Activated CD4-positive, CD25-positive, alpha-beta regulatory T cell treated with anti-CD3 and anti-CD28 coated beads, Interleukin-2, amount 50 U/mL, for 72 hours (primary cell): ENCODE data around the gene SERTAD3.
"Not testable (repeated sequence)": the region's sequence is repeated elsewhere in the genome, so short reads cannot be mapped to it uniquely, and the experiment has no call there.

Experiments used
- DNase-seq: peaks from one replicate; pipeline ENCODE4 v3.0.0; 2021

SERTAD3 gene, protein sequence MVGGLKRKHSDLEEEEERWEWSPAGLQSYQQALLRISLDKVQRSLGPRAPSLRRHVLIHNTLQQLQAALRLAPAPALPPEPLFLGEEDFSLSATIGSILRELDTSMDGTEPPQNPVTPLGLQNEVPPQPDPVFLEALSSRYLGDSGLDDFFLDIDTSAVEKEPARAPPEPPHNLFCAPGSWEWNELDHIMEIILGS

DNA sequence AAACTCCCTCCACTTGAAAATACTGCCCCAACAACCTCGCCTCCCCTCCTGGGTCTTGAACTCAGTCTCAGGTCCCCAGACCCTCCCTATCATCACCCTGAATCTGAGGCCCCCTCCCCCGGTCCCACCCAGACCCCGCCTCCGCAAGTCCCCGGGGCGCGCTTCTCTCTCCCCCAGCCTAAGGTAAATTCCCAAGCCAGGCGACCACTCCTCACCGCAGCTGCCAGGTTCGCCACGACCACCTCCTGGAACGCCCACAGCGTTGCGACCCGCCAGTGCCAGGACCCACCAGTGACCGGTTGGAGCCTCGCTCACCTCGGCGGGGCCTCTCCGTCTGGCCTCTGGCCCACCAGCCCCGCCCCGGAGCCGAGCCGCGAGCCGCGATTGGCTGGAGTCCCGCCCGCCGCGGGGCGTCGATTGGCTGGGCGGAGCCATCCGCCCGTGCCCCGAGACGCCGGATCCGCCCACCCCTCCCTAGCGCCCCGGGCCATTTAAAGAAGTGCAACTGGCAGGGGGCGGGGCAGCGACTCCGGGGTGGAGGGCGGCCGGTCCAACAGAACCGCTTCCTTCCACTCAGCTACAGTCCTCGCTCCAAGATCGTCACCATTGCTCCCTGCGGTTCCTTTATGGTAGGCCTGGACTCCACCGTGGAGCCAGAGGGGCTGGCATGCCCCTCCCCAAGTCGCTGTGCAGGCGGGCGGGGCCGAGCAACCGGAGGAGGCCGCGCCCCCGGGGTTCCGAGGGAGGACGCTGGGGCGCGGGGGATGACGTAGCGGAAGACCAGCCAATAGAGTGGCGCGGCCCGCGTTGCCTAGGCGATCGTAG is at the start of gene SERTAD3:
SERTAD3 (minus strand) TSS at position 336 of the 825 bp plus-strand sequence. CDS start 2,255 bp downstream, outside the sequence.
- peak; percentile 99 for DNase-seq

DNA sequence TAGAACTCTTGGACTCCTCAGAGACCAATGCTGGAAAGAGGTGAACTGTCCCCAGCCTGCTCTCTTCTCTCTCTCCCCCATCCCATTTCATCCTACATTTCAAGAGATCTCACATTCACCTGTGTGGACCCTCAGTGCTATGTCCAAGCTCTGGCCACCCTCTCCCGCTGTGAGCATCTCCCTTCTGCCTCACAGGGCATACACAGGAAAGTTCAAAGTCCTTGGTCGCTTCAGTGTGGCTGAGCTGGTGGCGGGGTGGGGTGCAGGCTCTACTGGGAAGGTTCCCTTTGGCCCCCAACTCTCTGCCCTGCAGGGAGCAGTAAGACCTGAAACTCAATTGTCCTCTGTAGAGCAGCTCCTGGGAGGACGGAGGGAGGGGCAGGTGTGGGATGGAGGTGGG is 49.6 kb upstream of the SERTAD3 start:
- no peak for DNase-seq

DNA sequence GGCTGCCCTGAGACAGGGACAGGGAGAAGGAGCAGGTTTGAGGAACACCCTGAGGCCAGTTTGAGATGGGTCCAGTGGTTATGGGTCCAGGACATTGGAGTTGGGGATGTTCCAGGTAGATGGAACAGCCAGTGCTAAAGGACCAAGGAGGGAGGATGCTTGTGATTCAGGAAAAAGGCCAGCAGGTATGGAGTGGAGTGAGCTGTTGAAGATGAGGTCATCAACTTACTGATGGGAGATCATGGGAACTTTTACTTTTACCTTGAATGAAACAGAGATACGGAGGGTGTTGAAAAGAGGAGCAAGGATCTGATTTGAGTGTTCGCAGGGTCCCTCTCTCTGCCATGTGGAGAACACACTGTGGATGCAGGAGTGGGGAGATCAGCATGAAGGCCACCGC is 48.1 kb upstream of the SERTAD3 start:
- no peak for DNase-seq

DNA sequence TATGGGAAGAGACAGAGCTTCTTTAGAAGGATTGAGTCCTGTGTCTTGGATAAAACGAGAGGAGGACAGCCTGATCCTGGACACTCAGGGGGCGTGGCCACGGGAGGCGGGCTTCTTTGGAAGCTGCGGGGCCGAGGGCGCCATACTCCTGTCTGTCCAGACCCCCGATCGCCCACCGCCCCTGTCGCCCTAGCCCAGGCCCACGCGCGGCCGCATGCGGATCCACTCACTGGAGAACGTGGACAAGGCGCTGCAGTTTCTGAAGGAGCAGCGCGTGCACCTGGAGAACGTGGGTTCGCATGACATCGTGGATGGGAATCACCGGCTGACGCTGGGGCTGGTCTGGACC is 45.7 kb upstream of the SERTAD3 start:
- DNase-seq: no peak

DNA sequence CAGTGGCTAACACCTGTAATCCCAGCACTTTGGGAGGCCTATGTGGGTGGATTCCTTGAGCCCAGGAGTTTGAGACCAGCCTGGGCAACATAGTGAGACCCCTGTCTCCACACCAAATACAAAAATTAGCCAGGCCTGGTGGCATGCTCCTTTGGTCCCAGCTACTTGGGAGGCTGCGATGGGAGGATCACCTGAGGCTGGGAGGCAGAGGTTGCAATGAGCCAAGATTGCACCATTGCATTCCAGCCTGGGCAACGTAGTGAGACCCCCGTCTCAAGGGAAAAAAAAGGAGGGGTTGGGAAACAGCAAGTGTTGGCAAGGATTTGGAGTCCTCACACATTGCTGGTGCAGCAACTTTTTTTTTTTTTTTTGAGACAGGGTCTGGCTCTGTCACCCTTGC is 41.9 kb upstream of the SERTAD3 start:
- DNase-seq: no peak

DNA sequence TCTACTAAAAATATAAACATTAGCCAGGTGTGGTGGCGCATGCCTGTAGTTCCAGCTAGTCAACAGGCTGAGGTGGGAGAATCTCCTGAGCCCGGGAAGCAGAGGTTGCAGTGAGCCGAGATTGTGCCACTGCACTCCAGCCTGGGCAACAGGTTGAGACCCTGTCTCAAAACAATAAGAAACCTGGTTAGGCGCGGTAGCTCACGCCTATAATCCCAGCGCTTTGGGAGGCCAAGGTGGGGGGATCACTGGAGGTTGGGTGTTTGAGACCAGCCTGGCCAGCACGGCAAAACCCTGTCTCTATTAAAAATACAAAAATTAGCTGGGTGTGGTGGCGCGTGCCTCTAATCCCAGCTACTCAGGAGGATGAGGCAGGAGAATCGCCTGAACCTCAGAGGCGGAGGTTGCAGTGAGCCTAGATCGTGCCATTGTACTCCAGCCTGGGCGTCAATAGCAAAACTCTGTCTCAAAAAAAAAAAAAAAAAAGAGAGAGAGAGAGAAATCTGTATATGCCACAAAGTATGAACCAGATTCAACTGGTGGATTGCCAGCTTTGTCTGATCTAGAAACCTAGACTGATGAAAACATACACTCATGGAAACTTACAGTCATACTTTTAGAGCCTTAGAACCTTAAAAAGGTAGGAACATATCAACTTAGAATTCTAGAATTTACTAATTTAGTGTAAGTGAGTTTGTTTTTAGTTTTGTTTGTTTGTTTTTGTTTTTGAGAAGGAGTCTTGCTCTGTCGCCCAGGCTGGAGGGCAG is 31.9 kb upstream of the SERTAD3 start:
- not testable (repeated sequence) for DNase-seq

DNA sequence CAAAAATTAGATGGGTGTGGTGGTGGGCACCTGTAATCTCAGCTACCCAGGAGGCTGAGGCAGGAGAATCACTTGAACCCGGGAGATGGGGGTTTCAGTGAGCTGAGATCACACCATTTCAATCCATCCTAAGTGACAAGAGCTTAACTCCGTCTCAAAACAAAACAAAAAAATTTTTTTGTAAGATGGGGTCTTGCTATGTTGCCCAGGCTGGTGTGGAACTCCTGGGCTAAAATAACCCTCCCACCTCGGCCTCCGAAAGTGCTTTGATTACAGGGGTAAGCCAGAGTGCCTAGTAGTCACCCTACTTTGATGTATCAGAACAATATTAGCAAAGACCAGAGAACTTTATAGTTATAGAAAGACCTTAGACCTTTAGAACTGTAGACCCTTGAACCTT is 30.6 kb upstream of the SERTAD3 start:
- DNase-seq: no peak

DNA sequence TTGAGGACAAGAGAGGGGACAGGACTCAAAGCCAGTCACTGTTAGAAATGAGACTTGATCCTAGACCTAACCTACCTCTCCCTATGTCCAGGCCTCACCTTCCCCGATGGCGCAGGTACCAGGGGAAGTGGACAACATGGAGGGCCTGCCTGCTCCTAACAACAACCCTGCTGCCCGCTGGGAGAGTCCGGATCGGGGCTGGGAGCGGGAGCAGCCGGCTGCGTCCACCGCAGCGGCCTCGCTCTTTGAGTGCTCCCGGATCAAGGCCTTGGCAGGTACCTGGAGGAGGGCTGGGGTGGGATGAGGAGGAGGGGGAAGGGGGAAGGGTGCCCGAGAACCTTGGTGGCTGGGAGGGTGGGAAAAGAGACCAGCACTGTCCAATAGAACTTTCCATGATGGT is 28.4 kb upstream of the SERTAD3 start:
- DNase-seq: no peak

DNA sequence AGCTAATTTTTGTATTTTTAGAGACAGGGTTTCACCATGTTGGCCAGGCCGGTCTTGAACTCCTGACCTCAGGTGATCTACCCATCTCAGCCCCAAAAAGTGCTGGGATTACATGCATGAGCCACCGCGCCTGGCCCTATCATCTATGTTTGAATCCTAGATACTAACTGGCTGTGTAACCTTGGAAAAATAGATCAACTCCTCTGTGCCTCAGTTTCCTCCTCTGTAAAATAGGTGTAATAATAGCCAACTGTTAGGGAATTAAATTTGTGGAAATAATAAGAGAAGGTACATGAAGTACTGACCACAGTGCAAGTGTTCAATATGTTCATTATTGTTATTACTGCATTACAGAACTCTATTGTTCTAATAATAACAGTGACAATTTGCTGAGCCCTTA is 27.0 kb upstream of the SERTAD3 start:
- no peak for DNase-seq

DNA sequence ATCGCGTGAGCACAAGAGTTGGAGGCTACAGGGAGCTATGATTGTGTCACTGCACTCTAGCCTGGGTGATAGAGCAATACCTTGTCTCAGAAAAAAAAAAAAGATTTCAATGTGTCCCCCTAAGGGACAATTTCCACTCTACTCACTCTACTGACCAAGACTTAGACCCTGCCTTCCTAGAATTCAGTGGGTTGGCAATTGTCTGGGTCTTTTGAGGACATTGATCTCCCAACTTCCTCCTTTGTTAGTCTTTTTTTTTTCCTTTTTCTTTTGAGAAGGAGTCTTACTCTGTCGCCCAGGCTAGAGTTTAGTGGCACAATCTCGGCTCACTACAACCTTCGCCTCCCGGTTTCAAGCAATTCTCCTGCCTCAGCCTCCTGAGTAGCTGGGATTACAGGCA is 24.9 kb upstream of the SERTAD3 start:
- DNase-seq: no peak

DNA sequence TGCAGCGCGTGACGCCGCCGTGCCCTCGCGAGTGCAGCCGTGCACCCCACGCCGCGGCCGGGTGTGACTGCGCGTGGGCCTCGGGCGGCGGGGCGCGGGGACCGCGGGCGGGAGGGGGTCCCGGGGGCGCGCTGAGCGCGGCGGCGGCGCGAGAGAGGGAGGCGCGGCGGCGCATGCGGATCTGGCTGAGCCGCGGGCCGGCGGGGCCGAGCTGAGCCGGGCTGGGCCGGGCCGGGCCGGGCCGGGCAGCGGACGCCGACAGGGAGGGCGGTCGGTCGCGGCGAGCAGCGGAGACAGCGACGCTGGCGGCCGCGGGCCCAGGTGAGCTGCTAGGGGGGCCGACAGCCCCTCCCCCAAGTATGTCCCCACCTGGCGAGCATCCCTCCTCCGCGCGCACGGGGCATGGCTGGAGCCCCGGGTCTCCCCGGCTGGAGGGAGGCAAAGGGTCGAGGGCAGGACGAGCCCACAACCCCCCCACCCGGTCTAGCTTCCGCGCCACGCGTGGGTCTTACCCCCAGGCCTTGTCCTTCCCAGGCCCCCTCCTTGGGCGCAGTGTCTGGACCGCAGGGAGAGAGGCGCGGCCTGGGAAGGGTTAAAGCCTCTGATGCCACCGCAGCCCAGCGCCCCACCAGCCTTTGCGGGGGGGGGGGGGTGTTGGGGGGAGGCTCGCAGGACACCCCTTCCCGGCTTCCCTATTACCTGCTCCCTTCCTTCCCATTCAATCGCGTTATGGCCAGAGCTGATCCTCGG is 23.0 kb upstream of the SERTAD3 start, which contains the start of gene SPTBN4:
SPTBN4 (plus strand) TSS at position 17 of the 750 bp plus-strand sequence. CDS start 5,621 bp downstream, outside the sequence.
- DNase-seq: no peak

DNA sequence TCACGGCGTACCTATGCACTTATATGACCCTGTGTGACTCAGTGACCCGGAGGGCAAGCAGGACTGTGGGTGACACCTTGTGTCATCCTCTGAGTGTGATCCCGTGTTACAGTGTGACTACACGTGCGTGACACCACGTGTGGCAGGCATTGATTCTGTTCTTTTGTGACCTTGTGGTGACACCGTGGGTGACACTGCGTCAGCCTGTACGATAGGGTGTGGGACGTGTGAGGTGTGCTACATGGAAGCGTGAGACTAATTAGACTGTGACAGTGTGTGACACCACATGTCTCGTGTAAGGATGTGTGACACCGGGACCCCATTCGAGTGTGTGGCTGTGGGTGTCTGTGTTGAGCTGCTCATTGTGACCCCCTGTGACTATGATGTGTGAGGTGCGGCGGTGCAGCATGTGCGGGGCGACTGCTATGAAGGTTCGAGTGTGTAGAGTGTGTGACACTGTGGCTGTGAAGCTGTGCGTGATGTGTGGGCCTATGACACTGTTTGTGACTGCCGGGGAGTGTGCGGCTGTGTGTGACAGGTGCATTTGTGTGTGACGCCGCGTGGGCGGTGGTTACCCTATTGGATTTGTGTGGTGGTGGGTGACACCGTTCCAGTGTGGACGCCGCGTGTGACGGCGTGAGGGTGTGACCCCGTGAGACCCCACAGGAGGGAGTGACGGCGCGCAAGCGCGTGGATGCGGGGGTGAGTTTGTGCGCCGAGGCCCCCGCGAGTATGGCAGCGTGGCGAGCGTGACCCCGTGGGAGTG is 22.3 kb upstream of the SERTAD3 start:
- DNase-seq: peak; percentile 45

DNA sequence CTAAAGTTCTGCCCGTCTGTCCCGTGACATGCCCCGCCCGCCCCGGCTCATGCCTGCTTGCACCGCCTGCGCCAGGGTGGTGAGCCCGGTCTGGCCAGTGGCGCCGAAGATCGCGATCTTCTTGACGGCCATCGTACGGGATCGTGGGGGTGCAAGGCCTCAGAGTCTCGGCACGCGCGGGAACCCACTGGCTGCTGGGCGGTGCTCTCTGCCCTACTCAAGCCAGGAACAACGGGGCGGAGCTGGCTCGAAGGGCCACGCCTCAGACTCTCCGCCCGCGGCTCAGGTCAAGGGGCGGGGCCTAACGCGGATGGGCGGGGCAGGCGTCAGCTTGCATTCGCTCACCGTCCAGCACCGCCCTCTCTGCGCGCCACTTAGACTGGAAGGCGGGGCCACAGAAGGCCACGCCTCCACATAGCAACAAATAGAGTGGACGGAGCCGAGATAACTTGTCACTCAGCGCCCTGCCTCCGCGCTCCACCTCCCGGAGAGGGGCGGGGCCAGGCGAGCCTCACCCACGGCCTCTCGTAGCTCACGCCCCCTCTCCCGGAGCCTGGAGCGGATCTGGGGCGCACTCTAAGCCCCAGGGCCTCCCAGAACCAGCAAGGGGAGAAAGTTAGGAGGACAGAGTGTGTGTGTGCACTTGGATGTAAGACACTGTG is 21.6 kb upstream of the SERTAD3 start, which contains the start of gene BLVRB:
BLVRB (minus strand) TSS at position 189 of the 662 bp plus-strand sequence; CDS start at position 132, 57 bp downstream.
- DNase-seq: peak; percentile 100

DNA sequence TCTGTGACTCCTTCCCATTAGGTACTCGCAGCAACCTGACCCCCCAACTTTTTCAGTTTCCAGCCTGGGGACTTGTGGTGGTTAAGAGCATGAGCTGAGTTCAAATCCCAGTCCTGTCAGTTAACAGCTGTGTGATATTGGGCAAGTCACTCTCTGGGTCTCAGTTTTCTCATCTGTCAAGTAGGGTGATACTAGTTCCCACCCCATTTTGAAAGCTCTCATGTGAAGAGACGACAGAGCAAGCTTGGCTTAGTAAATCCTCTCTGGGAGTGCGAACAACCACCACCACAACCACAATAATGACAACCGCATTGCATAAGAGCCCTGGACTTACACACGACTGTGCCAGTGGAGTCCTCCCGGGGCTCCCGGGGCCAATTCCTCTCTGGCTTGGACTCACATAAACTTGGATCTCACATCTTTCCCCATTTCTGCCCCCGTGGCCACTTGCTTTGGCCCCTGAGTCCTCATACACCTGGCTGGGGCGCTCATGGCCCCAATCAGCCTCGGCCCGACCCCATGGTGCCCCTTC is 21.0 kb upstream of the SERTAD3 start:
- DNase-seq: no peak

DNA sequence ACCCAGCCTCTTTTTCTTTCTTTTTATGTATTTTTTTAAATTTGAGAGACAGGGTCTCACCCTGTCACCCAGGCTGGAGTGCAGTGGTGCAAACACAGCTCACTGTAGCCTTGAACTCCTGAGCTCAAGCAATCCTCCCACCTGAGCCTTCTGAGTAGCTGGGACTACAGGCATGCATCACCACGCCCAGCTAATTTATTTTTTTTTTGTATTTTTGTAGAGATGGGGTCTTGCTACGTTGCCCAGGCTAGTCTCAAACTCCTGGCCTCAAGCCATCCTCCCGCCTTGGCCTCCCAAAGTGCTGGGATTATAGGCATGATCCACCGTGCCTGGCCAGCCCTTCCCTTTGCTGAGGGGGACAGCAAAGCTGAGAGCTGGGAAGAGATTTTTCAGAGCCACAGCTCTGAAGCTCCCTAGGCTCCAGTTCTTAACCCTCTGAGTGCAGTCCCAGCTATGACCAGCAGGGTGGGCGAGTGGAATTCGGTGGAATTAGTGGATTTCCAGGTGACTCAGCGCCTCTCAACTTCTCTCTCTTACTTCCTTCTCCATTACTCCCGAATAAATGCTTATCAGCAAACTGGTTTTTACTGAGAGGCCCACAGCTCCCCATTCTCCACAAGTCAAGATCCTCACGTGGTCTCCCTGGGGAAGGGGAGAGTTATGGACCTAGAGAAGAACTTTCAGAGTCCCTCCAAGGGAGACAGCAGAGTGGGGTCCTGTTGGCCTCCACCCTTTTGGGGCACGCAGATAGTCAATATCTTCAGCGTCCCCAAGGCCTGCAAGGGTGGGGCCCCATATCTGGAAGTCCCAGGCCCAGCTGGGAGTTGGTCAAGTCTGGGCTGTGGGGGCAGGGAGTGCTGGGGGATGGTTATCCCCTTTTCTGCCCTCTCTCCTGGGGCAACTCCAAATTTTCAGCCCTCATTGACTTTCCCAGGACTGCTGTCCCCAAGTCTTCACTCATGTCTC is 20.2 kb upstream of the SERTAD3 start:
- DNase-seq: peak; percentile 68

DNA sequence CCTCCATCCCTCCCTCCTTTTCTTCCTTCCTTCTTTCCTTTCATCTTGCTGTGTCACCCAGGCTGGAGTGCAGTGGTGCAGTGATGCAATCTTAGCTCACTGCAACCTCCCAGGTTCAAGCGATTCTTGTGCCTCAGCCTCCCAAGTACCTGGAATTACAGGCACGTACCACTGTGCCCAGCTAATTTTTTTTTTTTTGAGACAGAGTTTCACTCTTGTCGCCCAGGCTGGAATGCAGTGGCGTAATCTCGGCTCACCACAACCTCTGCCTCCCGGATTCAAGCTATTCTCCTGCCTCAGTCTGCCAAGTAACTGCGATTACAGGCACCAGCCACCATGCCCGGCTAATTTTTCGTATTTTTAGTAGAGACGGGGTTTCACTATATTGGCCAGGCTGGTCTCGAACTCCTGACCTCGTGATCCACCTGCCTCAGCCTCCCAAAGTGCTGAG is 19.5 kb upstream of the SERTAD3 start:
- DNase-seq: not testable (repeated sequence)

DNA sequence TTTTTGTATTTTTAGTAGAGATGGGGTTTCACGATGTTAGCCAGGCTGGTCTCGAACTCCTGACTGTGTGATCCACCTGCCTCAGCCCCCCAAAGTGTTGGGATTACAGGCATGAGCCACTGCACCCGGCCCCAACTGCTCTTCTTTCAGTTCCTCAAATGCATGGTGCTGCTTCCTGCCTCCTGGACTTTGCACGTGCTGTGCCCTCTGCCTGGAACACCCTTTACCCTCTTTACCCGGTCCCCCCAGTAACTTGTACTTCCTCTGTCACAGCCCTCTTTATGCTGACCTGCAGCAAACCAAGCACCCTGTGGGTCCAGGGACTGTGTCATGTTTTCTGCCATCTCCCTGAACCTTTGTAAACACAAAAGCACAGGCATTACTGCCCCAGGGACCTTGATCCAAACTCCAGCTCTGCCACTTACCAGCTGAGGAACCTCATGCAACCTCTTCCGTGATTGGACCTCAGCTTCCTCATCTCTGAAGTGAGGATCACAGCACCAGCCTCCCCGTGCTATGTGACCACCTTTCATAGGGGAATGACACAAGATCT is 17.6 kb upstream of the SERTAD3 start:
- DNase-seq: no peak

DNA sequence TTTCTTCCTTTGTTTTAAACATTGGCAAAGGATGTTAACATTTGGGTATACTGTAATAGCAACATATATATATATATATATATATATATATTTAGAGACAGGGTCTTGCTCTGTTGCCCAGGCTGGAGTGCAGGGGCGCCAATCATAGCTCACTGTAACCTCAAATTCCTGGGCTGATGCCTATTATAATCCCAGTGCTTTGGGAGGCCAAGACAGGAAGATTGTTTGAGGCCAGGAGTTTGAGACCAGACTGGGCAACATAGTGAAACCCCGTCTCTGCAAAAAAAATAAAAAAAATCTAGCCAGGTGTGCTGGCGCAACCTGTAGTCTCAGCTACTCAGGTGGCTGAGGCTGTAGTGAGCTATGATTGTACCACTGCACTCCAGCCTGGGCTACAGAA is 16.1 kb upstream of the SERTAD3 start:
- no peak for DNase-seq

DNA sequence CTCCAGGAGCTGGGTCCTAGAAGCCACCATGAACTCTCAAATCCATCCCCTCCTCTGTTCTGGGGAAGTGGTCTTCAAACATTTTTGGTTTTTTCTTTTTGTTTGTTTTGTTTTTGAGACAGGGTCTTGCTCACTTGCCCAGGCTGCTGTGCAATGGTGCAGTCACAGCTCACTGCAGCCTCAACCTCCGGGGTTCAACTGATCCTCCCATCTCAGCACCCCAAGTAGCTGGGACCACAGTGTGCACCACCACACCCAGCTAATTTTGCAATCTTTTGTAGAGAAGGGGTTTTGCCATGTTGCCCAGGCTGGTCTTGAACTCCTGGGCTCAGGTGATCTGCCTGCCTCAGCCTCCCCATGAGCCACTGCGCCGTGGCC is 14.5 kb upstream of the SERTAD3 start:
- no peak for DNase-seq
